Thoracic aorta (tissue), 2 donors: ENCODE results near the gene DLX4. TPM values are rescaled to one million over a fixed set of nuclear protein-coding genes. Genes with fewer than 3 reads are reported as not detected.

ENCODE experiments used
- ATAC-seq: fragments of 150-250 bp; one replicate; pipeline ENCODE4 v1.8.0; 2017; ENCODE audit warnings: low read depth; ENCODE audit not compliant: insufficient number of reproducible peaks, low FRiP score
- DNase-seq: peaks from one replicate; pipeline ENCODE4 v3.0.0-alpha.2; 2020; ENCODE audit warnings: low spot score
- H3K27ac ChIP-seq, 2 donors: fragments of 200-600 bp; sonication (generic); 1 replicate in 1 of 2; 2 replicates in 1 of 2; pipeline ENCODE4 v1.5.1; 2016; ENCODE audit warnings: mild to moderate bottlenecking in 2 of 2, moderate library complexity in 2 of 2
- H3K27me3 ChIP-seq: fragments of 200-600 bp; sonication (generic); replicated peaks from 2 replicates; pipeline ENCODE4 v1.6.0; 2016; ENCODE audit warnings: mild to moderate bottlenecking; ENCODE audit not compliant: insufficient read depth
- H3K36me3 ChIP-seq: fragments of 200-600 bp; sonication (generic); one replicate; pipeline ENCODE4 v1.5.1; 2016
- H3K4me1 ChIP-seq, 2 donors: fragments of 200-600 bp; sonication (generic); 1 replicate in 1 of 2; 2 replicates in 1 of 2; pipeline versions ENCODE4 v1.5.1 to v1.6.0; 2016; ENCODE audit warnings: low read depth in 2 of 2, mild to moderate bottlenecking in 1 of 2; ENCODE audit not compliant: control insufficient read depth in 1 of 2
- H3K4me3 ChIP-seq: fragments of 200-600 bp; sonication (generic); 2 replicates; pipeline ENCODE4 v1.5.1; 2016; ENCODE audit warnings: mild to moderate bottlenecking
- H3K9me3 ChIP-seq: fragments of 200-600 bp; sonication (generic); 2 replicates; pipeline ENCODE4 v1.5.1; 2016
- CTCF ChIP-seq: fragments of 200-600 bp; sonication (generic); IDR thresholded peaks from one replicate; pipeline ENCODE4 v1.5.1; 2019; ENCODE audit warnings: antibody characterized with exemption
- total RNA-seq, 2 donors: library from RNA; depleted of rRNA; stranded (reverse); fragments of >200 nt; gene quantifications; one replicate each; pipeline versions ENCODE4 v1.1.0 to v1.2.3, GENCODE V29; 2016

DLX4 gene
- total RNA-seq, 2 donors from 2014 or later, result not detected

GRCh38 chr17:49978501-49978900, 9.5 kb downstream of the DLX4 start:
- Histone ChIP-seq H3K27ac (no peak overlapping the region), H3K36me3 (no peaks in the 10 kb centered on the region), H3K9me3 (no peaks in the 10 kb centered on the region), H3K4me1 (no peaks in the 10 kb centered on the region), H3K27me3 (no peaks in the 10 kb centered on the region), H3K4me3 (no peak overlapping the region)
- ATAC-seq, result no peak
- TF ChIP-seq CTCF, result no peak
- no peak for DNase-seq

- H3K27me3 ChIP-seq, result no peaks in the 10 kb centered on the region
- no peak overlapping the region for H3K4me3 ChIP-seq
- H3K27ac ChIP-seq, result no peak overlapping the region
- DNase-seq (no peak), ATAC-seq (no peak)
- TF ChIP-seq CTCF, result no peak
- no peaks in the 10 kb centered on the region for H3K4me1 ChIP-seq
- no peaks in the 10 kb centered on the region for H3K9me3 ChIP-seq
- H3K36me3 ChIP-seq, result no peaks in the 10 kb centered on the region
Observed at GRCh38 chr17:49979748-49980479, 10.9 kb downstream of the DLX4 start.

GRCh38 chr17:49980703-49981197, 11.8 kb downstream of the DLX4 start:
- Histone ChIP-seq H3K36me3 (no peaks in the 10 kb centered on the region), H3K4me3 (no peak overlapping the region), H3K4me1 (no peaks in the 10 kb centered on the region), H3K27me3 (no peaks in the 10 kb centered on the region), H3K27ac (no peak overlapping the region), H3K9me3 (no peaks in the 10 kb centered on the region)
- TF ChIP-seq CTCF, result no peak
- DNase-seq (no peak), ATAC-seq (no peak)

GRCh38 chr17:49984283-49984682, 15.3 kb downstream of the DLX4 start:
- H3K27me3 ChIP-seq, result no peaks in the 10 kb centered on the region
- H3K27ac ChIP-seq, result no peak overlapping the region
- ATAC-seq (no peak), DNase-seq (no peak)
- no peak overlapping the region for H3K4me3 ChIP-seq
- peaks cover 0 to 8% of the 10 kb centered on the region in 2 donors for H3K4me1 ChIP-seq
- no peaks in the 10 kb centered on the region for H3K36me3 ChIP-seq
- no peak for TF ChIP-seq CTCF
- H3K9me3 ChIP-seq, result no peaks in the 10 kb centered on the region

- no peak overlapping the region for H3K27ac ChIP-seq
- H3K4me3 ChIP-seq, result no peak overlapping the region
- H3K9me3 ChIP-seq, result no peaks in the 10 kb centered on the region
- H3K36me3 ChIP-seq, result no peaks in the 10 kb centered on the region
- ATAC-seq (no peak), DNase-seq (no peak)
- TF ChIP-seq CTCF, result no peak
- no peaks in the 10 kb centered on the region for H3K27me3 ChIP-seq
- peaks cover 0 to 8% of the 10 kb centered on the region in 2 donors for H3K4me1 ChIP-seq
Observed at GRCh38 chr17:49984776-49985175, 15.8 kb downstream of the DLX4 start.
